Measurements from ENCODE around the gene RBFA. TPM values are rescaled to one million over a fixed set of nuclear protein-coding genes. Genes with fewer than 3 reads are reported as not detected.

Gene RBFA
- polyA plus RNA-seq, 1 of the 3 experiments (the other 2 are of a cell fraction), result 57.6 TPM

GRCh38 chr18:80068571-80069272 lies 34.5 kb downstream of the RBFA start:
- CTCF ChIA-PET, result interaction anchor here (0.7 kb wide), 1 partner anchor 92 kb away, joined by 3 read pairs; no protein-coding TSS in a partner anchor
- H3K27ac ChIP-seq (ENCODE audit: low read depth in 2 of 2, low read length in 1 of 2), result no peak overlapping the region
- no peaks in the 10 kb centered on the region for H3K27me3 ChIP-seq (ENCODE audit: insufficient read depth)
- H3K79me2 ChIP-seq (ENCODE audit: insufficient read depth), result no peaks in the 10 kb centered on the region
- H4K20me1 ChIP-seq (ENCODE audit: insufficient read depth), result no peaks in the 10 kb centered on the region
- DNase-seq, result no peak
- H3K4me2 ChIP-seq, result no peak overlapping the region
- POLR2A ChIA-PET, result no interaction called here
- H3K9me3 ChIP-seq, result no peaks in the 10 kb centered on the region
- H2AFZ ChIP-seq (ENCODE audit: low read depth), result no peak overlapping the region
- H3F3A ChIP-seq (replicated peaks; ENCODE audit: insufficient read depth), result peaks cover 6% of the 10 kb centered on the region
- H3K4me1 ChIP-seq (ENCODE audit: control insufficient read depth in 1 of 2, insufficient read depth in 2 of 2, low read depth in 1 of 2, low read length in 1 of 2), result no peaks in the 10 kb centered on the region
- no peaks in the 10 kb centered on the region for H3K36me3 ChIP-seq (replicated peaks in 1 of 2; ENCODE audit: control insufficient read depth in 1 of 2, insufficient read depth in 2 of 2, low read length in 1 of 2)
- H3K9me2 ChIP-seq, result no peaks in the 10 kb centered on the region
- 55% methylated on average over 10 of the region's 10 CpGs for WGBS (ENCODE audit: low lambda C conversion rate)
- no peak overlapping the region for H3K9ac ChIP-seq
- no peak overlapping the region for H3K4me3 ChIP-seq (ENCODE audit: low read depth in 2 of 2, low read length in 1 of 2)
- TF ChIP-seq, protein P1, sequence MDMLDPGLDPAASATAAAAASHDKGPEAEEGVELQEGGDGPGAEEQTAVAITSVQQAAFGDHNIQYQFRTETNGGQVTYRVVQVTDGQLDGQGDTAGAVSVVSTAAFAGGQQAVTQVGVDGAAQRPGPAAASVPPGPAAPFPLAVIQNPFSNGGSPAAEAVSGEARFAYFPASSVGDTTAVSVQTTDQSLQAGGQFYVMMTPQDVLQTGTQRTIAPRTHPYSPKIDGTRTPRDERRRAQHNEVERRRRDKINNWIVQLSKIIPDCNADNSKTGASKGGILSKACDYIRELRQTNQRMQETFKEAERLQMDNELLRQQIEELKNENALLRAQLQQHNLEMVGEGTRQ (IDR thresholded peaks at IDR 0.05; ENCODE audit: borderline replicate concordance, low read depth, low read length), result no peak
- no peak for TF ChIP-seq NFIC (IDR thresholded peaks at IDR 0.05; ENCODE audit: borderline replicate concordance)
- no peak for TF ChIP-seq REST (IDR thresholded peaks at IDR 0.05; ENCODE audit: low read depth, low read length)
- TF ChIP-seq YY1 (IDR thresholded peaks at IDR 0.05; ENCODE audit: low read depth), result no peak
- TF ChIP-seq RXRA (IDR thresholded peaks at IDR 0.05; ENCODE audit: borderline replicate concordance, low read depth), result no peak
- TF ChIP-seq, protein P2, sequence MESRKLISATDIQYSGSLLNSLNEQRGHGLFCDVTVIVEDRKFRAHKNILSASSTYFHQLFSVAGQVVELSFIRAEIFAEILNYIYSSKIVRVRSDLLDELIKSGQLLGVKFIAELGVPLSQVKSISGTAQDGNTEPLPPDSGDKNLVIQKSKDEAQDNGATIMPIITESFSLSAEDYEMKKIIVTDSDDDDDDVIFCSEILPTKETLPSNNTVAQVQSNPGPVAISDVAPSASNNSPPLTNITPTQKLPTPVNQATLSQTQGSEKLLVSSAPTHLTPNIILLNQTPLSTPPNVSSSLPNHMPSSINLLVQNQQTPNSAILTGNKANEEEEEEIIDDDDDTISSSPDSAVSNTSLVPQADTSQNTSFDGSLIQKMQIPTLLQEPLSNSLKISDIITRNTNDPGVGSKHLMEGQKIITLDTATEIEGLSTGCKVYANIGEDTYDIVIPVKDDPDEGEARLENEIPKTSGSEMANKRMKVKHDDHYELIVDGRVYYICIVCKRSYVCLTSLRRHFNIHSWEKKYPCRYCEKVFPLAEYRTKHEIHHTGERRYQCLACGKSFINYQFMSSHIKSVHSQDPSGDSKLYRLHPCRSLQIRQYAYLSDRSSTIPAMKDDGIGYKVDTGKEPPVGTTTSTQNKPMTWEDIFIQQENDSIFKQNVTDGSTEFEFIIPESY (IDR thresholded peaks at IDR 0.05; ENCODE audit: borderline replicate concordance, low read depth), result no peak
- no peak for TF ChIP-seq GATA2 (CRISPR knock-in tag; IDR thresholded peaks at IDR 0.05)
- no peak for TF ChIP-seq FOSL2 (IDR thresholded peaks at IDR 0.05; ENCODE audit: borderline replicate concordance, low read depth)
- no peak for TF ChIP-seq RAD21 (IDR thresholded peaks at IDR 0.05; ENCODE audit: low read length)
- no peak for TF ChIP-seq RFX5 (IDR thresholded peaks at IDR 0.05; ENCODE audit: low read length)
- TF ChIP-seq SMC3 (IDR thresholded peaks at IDR 0.05; ENCODE audit: low read depth, low read length), result no peak
- TF ChIP-seq GABPA (IDR thresholded peaks at IDR 0.05; ENCODE audit: low read depth), result no peak
- TF ChIP-seq NRF1 (IDR thresholded peaks at IDR 0.05; ENCODE audit: low read depth, low read length), result no peak
- TF ChIP-seq, protein P3, sequence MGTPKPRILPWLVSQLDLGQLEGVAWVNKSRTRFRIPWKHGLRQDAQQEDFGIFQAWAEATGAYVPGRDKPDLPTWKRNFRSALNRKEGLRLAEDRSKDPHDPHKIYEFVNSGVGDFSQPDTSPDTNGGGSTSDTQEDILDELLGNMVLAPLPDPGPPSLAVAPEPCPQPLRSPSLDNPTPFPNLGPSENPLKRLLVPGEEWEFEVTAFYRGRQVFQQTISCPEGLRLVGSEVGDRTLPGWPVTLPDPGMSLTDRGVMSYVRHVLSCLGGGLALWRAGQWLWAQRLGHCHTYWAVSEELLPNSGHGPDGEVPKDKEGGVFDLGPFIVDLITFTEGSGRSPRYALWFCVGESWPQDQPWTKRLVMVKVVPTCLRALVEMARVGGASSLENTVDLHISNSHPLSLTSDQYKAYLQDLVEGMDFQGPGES (IDR thresholded peaks at IDR 0.05; ENCODE audit: low read depth, low read length), result no peak
- no peak for TF ChIP-seq MEF2A (IDR thresholded peaks at IDR 0.05; ENCODE audit: borderline replicate concordance, low read depth)
